DOHH2 (cell line): ENCODE results near the gene UNC79.
"Not testable (repeated sequence)": the region's sequence is repeated elsewhere in the genome, so short reads cannot be mapped to it uniquely, and the experiment has no call there.

ENCODE experiments used
- H3F3A ChIP-seq: fragments of 200-600 bp; sonication (generic), shearing (Covaris generic); 2 replicates; pipeline ENCODE4 v1.6.0; 2016; ENCODE audit warnings: antibody characterized with exemption, mild to moderate bottlenecking; ENCODE audit not compliant: control insufficient read depth, insufficient read depth
- H3K27ac ChIP-seq: fragments of 200-600 bp; sonication (generic); 2 replicates; pipeline ENCODE4 v1.5.1; 2014; ENCODE audit warnings: low read depth, mild to moderate bottlenecking, low read length, moderate library complexity
- H3K27me3 ChIP-seq: fragments of 200-600 bp; sonication (generic); 2 replicates; pipeline ENCODE4 v1.6.1; 2014; ENCODE audit warnings: mild to moderate bottlenecking, low read length, mixed read lengths; ENCODE audit not compliant: control insufficient read depth
- H3K36me3 ChIP-seq: fragments of 200-600 bp; sonication (generic); 2 replicates; pipeline ENCODE4 v1.6.1; 2014; ENCODE audit warnings: mild to moderate bottlenecking, low read length, moderate library complexity, mixed read lengths; ENCODE audit not compliant: control insufficient read depth
- H3K4me1 ChIP-seq: fragments of 200-600 bp; sonication (generic); 2 replicates; pipeline ENCODE4 v1.6.1; 2014; ENCODE audit warnings: mild to moderate bottlenecking, low read length, mixed read lengths; ENCODE audit not compliant: control insufficient read depth
- H3K4me2 ChIP-seq: fragments of 200-600 bp; sonication (generic); 2 replicates; pipeline ENCODE4 v1.6.0; 2014; ENCODE audit warnings: mild to moderate bottlenecking, low read length, moderate library complexity
- H3K4me3 ChIP-seq: fragments of 200-600 bp; sonication (generic); 2 replicates; pipeline ENCODE4 v1.5.1; 2014; ENCODE audit warnings: mild to moderate bottlenecking, low read length, mixed read lengths
- H3K79me2 ChIP-seq: fragments of 200-600 bp; sonication (generic); 2 replicates; pipeline ENCODE4 v1.6.1; 2014; ENCODE audit warnings: mild to moderate bottlenecking, low read length, mixed read lengths; ENCODE audit not compliant: control insufficient read depth
- H3K9me2 ChIP-seq: fragments of 200-600 bp; sonication (generic); replicated peaks from 2 replicates; pipeline ENCODE4 v1.6.1; 2014; ENCODE audit warnings: mild to moderate bottlenecking, low read length, mixed read lengths; ENCODE audit not compliant: control insufficient read depth
- H3K9me3 ChIP-seq: fragments of 200-600 bp; sonication (generic); 2 replicates; pipeline ENCODE4 v1.6.1; 2014; ENCODE audit warnings: antibody characterized with exemption, low read length, mixed read lengths; ENCODE audit not compliant: control insufficient read depth, insufficient read depth
- H4K20me1 ChIP-seq: fragments of 200-600 bp; sonication (generic); 2 replicates; pipeline ENCODE4 v1.6.0; 2014; ENCODE audit warnings: low read depth, mild to moderate bottlenecking, antibody characterized with exemption, low read length, moderate library complexity; ENCODE audit not compliant: control insufficient read depth, insufficient read depth
- EZH2phosphoT487 ChIP-seq: fragments of 200-600 bp; sonication (generic); IDR thresholded peaks from 2 replicates; pipeline ENCODE4 v1.6.1; 2017; ENCODE audit warnings: borderline replicate concordance, mild to moderate bottlenecking, antibody characterized with exemption, low read length, moderate library complexity, mixed read lengths
- TF ChIP-seq, protein P1 (sequence below): fragments of 200-600 bp; sonication (generic); IDR thresholded peaks from one replicate; pipeline ENCODE4 v1.5.1; 2014; ENCODE audit warnings: antibody characterized with exemption, mild to moderate bottlenecking, low read depth, low read length; ENCODE audit not compliant: poor library complexity, severe bottlenecking

UNC79 gene

DNA sequence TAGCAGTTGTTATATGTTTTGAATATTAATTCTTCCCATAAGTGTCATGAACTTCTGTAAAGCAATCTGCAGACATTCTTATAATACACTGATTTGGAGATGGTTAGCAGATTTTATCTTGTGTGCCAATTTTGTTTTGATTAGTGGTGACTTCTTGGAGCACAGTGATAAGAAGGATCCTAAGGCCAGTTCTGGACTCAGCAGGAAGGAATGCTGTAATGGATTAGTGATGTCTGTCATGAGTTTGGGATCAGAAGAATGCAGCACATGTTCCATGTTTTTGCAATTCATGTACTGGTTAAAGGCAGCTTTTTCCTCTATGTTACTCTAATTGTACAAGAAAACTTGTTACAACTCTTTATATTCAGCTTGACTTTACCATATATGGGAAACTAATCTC, 91.5 kb downstream of the UNC79 start:
- Histone ChIP-seq H3K4me2 (no peak overlapping the region), H3K36me3 (no peaks in the 10 kb centered on the region), H3K27me3 (peaks cover 2% of the 10 kb centered on the region; the same call in 1 of the 2 replicates), H3K9me3 (peaks cover 8% of the 10 kb centered on the region), H4K20me1 (no peaks in the 10 kb centered on the region), H3K4me1 (no peaks in the 10 kb centered on the region), H3F3A (no peaks in the 10 kb centered on the region), H3K27ac (no peak overlapping the region), H3K9me2 (no peaks in the 10 kb centered on the region), H3K79me2 (no peaks in the 10 kb centered on the region), H3K4me3 (no peak overlapping the region)
- TF ChIP-seq, protein P1, sequence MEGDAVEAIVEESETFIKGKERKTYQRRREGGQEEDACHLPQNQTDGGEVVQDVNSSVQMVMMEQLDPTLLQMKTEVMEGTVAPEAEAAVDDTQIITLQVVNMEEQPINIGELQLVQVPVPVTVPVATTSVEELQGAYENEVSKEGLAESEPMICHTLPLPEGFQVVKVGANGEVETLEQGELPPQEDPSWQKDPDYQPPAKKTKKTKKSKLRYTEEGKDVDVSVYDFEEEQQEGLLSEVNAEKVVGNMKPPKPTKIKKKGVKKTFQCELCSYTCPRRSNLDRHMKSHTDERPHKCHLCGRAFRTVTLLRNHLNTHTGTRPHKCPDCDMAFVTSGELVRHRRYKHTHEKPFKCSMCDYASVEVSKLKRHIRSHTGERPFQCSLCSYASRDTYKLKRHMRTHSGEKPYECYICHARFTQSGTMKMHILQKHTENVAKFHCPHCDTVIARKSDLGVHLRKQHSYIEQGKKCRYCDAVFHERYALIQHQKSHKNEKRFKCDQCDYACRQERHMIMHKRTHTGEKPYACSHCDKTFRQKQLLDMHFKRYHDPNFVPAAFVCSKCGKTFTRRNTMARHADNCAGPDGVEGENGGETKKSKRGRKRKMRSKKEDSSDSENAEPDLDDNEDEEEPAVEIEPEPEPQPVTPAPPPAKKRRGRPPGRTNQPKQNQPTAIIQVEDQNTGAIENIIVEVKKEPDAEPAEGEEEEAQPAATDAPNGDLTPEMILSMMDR, result no peak
- TF ChIP-seq EZH2phosphoT487, result no peak

DNA sequence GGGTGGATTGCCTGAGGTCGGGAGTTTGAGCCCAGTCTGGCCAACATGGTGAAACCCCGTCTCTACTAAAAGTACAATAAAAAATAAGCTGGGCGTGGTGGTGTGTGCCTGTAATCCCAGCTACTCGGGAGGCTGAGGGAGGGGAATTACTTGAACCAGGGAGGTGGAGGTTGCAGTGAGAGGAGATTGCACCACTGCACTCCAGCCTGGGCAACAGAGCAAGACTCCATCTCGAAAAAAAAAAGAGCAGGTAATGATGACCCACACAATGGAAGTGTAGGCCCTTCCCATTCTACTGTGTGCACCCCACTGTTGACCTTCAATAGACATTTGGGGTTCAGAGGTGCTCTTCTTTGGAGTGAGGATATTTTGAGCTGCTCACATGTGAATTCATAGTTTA, 94.5 kb downstream of the UNC79 start:
- not testable (repeated sequence) for H3K79me2 ChIP-seq, H3F3A ChIP-seq, H3K4me1 ChIP-seq, H3K9me3 ChIP-seq, H3K27ac ChIP-seq, H3K4me2 ChIP-seq, H3K36me3 ChIP-seq, H4K20me1 ChIP-seq, H3K4me3 ChIP-seq, H3K9me2 ChIP-seq
- H3K27me3 ChIP-seq, result peaks cover 14% of the 10 kb centered on the region

DNA sequence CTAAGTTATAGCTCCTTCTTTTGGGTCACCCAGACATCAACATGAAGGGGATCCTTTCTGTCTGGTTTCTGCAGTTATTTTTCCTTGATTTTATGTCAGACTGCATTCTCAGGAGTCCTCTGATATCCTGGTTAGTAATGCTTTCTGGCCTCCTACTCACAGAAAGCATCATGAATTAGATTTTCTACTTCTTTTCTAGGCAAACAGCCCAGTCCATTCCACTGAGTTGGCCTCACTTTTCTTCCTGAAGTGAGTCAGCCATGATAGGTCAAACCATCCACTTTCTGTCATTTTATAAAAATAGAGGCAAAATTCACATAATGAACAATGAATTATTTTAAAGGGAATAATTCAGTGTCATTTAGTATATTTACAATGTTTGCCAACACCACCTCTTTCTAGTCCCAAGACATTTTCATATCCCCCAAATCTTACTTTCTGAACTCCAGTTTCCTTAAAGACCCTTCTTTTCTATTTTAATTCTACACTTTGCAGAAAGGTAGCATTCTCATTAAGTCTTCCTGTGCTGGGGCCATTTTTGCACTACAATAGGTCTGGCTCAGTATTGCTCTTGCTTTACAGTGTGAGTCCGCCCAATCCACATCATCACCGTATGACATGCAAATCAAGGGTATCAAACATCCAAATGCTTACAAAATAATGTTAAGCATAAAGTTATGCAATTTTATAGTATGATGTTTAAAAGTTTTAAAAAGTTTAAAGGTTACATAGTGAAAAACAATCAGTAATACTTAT, 95.1 kb downstream of the UNC79 start:
- H3K79me2 ChIP-seq, result no peaks in the 10 kb centered on the region
- H3K9me3 ChIP-seq, result no peaks in the 10 kb centered on the region; the same call in 1 of the 2 replicates
- no peaks in the 10 kb centered on the region for H3K36me3 ChIP-seq
- no peaks in the 10 kb centered on the region for H3K4me1 ChIP-seq
- peaks cover 14% of the 10 kb centered on the region for H3K27me3 ChIP-seq
- no peak overlapping the region for H3K4me2 ChIP-seq
- no peaks in the 10 kb centered on the region for H3K9me2 ChIP-seq
- H3F3A ChIP-seq, result no peaks in the 10 kb centered on the region
- no peak for TF ChIP-seq EZH2phosphoT487
- TF ChIP-seq, protein P1, result no peak
- H3K4me3 ChIP-seq, result no peak overlapping the region
- no peak overlapping the region for H3K27ac ChIP-seq
- no peaks in the 10 kb centered on the region for H4K20me1 ChIP-seq

DNA sequence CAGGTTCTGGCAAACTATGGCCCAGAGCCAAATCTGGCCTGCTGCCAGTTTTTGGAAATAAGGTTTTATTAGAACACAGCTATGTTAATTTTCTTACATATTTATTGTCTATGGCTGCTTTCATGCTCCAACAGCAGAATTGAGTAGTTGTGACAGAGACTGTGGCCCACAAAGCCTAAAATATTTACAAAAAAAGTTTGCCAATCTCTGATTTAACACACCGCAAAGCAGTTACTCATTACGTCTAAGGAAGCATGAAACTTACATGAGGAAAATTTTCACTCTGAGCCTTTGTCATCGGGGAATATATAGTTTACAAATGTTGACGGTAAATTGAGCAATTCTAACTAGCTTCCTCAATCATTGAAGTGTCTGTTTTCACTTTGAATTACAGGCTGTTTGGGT, 96.5 kb downstream of the UNC79 start:
- no peak overlapping the region for H3K27ac ChIP-seq
- no peaks in the 10 kb centered on the region for H3K36me3 ChIP-seq
- peaks cover 14% of the 10 kb centered on the region for H3K27me3 ChIP-seq
- no peaks in the 10 kb centered on the region for H3K9me3 ChIP-seq
- no peak overlapping the region for H3K4me2 ChIP-seq
- no peaks in the 10 kb centered on the region for H3F3A ChIP-seq
- no peaks in the 10 kb centered on the region for H3K4me1 ChIP-seq
- H3K79me2 ChIP-seq, result no peaks in the 10 kb centered on the region
- H3K9me2 ChIP-seq, result no peaks in the 10 kb centered on the region
- TF ChIP-seq, protein P1, result no peak
- TF ChIP-seq EZH2phosphoT487, result no peak
- H4K20me1 ChIP-seq, result no peaks in the 10 kb centered on the region
- no peak overlapping the region for H3K4me3 ChIP-seq
